GM12872 (cell line): ENCODE results near the gene KCTD11.

ENCODE experiments used
- TF ChIP-seq, protein P1 (sequence below): IDR thresholded peaks from 3 replicates; pipeline ENCODE4 v1.5.1; 2011; ENCODE audit warnings: low read depth, mild to moderate bottlenecking, low read length, moderate library complexity; ENCODE audit not compliant: insufficient read depth

Gene KCTD11

DNA sequence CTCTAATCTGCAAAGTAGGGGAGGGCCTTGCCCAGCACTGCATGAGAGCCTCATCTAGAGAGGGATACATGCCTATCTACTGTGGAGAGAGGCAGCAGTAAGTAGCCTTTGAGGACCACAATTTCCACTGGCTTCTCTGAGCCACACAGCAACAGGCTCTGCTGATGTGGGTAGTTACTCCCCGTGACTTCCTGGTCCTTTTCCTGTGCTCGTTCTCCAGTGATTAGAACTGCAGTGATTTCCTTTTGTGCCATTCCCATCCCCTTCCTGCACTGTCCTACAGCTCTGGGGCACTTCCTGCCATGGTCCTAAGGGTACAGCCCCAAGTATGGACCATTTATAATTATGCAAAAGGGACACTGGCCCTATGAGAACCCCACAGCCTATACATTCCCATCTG lies 39.3 kb downstream of the KCTD11 start:
- TF ChIP-seq, protein P1, sequence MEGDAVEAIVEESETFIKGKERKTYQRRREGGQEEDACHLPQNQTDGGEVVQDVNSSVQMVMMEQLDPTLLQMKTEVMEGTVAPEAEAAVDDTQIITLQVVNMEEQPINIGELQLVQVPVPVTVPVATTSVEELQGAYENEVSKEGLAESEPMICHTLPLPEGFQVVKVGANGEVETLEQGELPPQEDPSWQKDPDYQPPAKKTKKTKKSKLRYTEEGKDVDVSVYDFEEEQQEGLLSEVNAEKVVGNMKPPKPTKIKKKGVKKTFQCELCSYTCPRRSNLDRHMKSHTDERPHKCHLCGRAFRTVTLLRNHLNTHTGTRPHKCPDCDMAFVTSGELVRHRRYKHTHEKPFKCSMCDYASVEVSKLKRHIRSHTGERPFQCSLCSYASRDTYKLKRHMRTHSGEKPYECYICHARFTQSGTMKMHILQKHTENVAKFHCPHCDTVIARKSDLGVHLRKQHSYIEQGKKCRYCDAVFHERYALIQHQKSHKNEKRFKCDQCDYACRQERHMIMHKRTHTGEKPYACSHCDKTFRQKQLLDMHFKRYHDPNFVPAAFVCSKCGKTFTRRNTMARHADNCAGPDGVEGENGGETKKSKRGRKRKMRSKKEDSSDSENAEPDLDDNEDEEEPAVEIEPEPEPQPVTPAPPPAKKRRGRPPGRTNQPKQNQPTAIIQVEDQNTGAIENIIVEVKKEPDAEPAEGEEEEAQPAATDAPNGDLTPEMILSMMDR, result no peak

DNA sequence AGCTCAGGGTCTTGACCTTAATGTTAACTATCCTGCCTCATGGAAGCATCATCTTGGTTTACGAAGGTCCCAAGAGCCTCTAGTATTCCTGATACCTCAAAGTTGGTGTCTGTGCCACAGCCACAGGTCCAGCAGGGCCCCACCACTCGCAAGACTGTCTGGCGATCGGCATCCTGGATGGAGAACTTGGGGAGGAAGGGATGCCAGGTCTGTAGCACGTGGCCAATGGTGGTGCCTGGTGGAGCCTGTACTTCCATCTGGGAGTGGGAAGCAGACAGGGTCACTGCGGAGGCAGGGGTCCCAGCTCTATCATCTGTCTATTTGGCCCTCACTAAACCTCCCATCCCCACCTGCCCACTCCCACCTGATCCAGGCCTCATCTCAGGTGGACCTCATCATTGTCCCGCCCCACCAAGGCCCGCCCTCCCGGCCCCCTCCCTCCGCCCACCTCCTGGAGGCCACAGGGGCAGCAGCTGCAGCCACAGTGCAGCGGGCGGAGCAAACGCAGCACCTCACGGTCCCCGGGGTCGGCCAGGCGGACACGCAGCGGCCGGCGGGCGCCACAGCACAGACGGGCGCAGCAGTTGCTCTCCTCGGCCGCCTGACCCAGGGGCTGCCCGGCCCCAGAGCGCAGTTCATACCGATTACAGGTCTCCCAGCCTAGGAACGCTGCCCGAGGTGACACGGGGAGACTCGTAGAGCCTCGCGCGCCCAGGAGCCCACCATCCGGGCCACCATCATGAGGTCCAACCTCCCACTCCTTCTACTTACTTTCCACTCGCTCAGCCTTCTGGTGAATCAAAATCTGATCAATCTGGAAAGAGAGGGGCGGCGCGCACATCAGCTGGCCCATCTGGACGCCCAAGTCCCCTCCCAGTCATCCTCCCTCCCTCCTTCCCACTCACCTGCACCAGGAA lies 41.0 kb downstream of the KCTD11 start:
- TF ChIP-seq, protein P1, result no peak

DNA sequence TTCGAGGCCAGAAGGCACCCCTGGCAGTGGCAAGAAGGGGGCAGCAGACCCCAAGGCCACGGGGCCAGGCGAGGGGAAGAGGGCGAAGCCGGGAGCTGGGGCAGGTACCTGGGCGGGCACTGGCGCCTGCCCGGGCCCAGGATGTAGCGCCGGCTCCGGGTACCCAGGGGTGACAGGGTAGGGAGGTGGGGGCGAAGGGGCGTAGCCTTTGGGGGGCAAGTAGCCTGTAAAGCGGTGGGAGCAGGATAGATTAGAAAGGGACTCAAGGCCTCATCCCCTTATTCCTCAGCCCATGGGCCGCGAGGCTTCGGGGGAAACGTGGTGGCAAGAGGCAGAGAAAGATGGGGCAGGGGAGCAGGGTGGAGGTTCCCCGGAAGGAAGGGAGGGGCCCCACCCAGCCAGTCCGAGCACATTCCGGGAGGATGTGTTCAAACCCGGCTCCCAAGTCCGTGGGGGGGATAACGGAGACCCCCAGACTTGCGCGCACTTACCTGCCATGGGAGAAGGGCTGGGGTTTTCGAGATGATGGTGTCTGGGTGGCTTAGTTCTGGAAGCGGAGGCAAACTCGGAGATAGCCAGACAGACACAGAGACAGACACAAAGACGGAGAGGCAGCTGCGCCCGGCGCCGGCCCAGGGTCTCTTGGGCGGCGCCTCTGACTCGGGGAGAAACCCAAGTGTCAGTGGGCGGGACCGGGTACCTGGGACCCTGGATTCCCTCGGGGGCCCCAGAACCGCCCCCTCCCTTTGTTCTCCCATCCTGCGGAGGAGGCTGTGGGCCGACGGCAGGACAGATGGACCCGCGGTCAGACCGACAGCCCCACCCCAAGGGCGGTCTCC lies 41.9 kb downstream of the KCTD11 start:
- TF ChIP-seq, protein P1, result 0 out of 3 replicates have a peak, but pooled peaks have one; percentile 6

DNA sequence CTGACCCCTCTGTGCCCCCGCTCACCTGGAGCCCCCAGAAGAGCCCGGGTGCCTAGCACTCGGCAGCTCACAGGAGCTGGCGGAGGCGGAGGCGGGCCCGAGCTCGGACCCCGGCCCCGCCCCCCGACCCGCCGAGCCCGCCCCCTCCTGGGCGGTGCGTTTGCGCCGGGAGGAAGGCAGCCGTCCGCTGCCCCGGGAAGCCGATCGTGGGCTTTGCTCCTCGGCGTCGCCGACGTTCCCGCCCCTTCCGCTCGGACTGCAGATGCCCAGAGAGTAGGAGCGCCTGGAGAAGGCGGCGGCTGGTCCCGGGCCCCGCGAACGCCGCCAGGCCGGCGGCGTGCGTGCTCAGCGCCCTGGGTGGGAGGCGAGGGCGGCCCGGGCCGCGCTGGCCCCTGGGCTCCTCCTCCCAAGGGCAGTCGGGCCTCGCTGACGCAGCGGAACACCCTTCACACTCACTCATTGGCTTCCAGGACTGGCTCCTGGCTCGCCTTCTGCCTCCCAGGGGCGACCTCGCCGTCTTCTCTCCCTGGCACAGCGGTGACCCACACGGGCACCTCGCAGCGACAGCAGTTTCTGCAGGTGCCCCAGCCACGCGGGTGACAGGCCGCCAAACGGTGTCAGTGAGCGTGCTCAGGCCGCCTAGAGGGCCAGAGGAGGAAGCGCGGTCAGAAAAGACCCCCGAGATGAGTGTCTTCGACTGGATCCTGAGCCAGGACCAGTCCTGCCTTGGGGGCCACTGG lies 42.7 kb downstream of the KCTD11 start, which contains the start of gene PLSCR3:
PLSCR3 (minus strand) TSS at position 74 of the 740 bp plus-strand sequence. CDS start 415 bp downstream, outside the sequence.
- TF ChIP-seq, protein P1, result peak; percentile 68

DNA sequence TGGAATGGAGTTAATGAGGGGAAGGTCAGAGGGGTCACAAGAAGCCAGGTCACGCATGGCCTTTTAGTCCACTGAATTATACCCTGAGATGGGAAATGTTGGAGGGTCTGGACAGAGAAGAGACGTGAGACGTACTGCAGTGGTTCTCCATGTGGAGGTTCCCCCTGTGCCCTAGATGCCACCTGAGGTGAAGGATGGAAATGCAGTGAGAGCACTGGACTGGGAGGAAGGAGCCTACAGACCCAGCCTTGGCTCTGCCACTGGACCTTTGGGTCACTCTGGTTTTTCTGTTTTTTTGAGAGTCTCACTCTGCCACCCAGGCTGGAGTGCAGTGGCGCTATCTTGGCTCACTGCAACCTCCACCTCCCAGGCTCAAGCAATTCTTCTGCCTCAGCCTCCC lies 44.2 kb downstream of the KCTD11 start:
- TF ChIP-seq, protein P1, result 0 out of 3 replicates have a peak, but pooled peaks have one; percentile 5

DNA sequence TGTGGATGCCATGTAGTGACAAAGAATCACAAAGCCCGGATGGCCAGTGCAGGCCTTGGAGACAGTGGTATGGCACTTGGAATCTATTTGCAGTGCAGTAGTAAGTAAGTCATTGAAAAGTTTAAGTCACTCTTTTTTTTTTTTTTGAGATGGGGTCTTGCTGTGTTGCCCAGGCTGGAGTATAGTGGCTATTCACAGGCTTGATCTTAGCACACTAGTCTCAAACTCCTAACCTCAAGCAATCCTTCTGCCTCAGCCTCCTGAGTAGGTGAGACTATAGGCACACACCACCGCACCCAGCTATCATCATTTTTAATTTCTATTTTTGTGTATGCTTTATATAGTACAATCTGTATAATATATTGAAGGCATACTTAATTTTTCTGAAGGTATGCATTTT lies 46.6 kb downstream of the KCTD11 start:
- TF ChIP-seq, protein P1, result no peak
